Colonic mucosa (tissue), 4 donors: ENCODE results near the gene ELL. TPM values are rescaled to one million over a fixed set of nuclear protein-coding genes. Genes with fewer than 3 reads are reported as not detected.

Experiments used
- DNase-seq: peaks from one replicate; pipeline ENCODE4 v3.0.0-alpha.2; 2020
- H3K27ac ChIP-seq: fragments of 200-600 bp; one replicate; pipeline ENCODE4 v1.8.0; 2021
- H3K27me3 ChIP-seq: fragments of 200-600 bp; one replicate; pipeline ENCODE4 v1.8.0; 2021
- H3K36me3 ChIP-seq: fragments of 200-600 bp; one replicate; pipeline ENCODE4 v1.8.0; 2021
- H3K4me1 ChIP-seq: fragments of 200-600 bp; one replicate; pipeline ENCODE4 v1.8.0; 2021; ENCODE audit warnings: mild to moderate bottlenecking
- H3K4me3 ChIP-seq: fragments of 200-600 bp; one replicate; pipeline ENCODE4 v1.8.0; 2021
- H3K9ac ChIP-seq, 2 donors: one replicate each; pipeline ENCODE4 v1.7.0; 2013; ENCODE audit warnings: control low read depth in 2 of 2, low read depth in 2 of 2, low read length in 2 of 2
- H3K9me3 ChIP-seq: fragments of 200-600 bp; one replicate; pipeline ENCODE4 v1.8.0; 2021
- intact Hi-C: fragments of 100-400 bp; cut with DNase I; formaldehyde crosslinking; loops from one replicate; pipeline ENCODE4 v1.14.1; 2022
- total RNA-seq, 2 donors: library from RNA; stranded (reverse); fragmentation: NEBNext Ultra II Directional in 1 of 2; extraction: Animal tissue kit (Norgen Biotek cat#: 25700) in 1 of 2; gene quantifications; one replicate each; pipeline ENCODE4 v1.2.1, GENCODE V29; 2021
- TF ChIP-seq, protein P1 (sequence below): fragments of 200-600 bp; IDR thresholded peaks from one replicate; pipeline ENCODE4 v1.8.0; 2022; ENCODE audit warnings: antibody characterized with exemption, mild to moderate bottlenecking
- donor health status: healthy.
- donor health status: DM: no; HTN: no; CAD: no.
- donor health status: DM: no; HTN: no; CAD: no.

The ELL gene
- total RNA-seq, 2 donors from 2014 or later: 16.3 to 18.6 TPM

- no peaks in the 10 kb centered on the region for H3K9me3 ChIP-seq
- no peak for DNase-seq
- no peak overlapping the region for H3K27ac ChIP-seq
- H3K27me3 ChIP-seq: no peaks in the 10 kb centered on the region
- H3K9ac ChIP-seq: no peak overlapping the region
- no peaks in the 10 kb centered on the region for H3K36me3 ChIP-seq
- TF ChIP-seq, protein P1, sequence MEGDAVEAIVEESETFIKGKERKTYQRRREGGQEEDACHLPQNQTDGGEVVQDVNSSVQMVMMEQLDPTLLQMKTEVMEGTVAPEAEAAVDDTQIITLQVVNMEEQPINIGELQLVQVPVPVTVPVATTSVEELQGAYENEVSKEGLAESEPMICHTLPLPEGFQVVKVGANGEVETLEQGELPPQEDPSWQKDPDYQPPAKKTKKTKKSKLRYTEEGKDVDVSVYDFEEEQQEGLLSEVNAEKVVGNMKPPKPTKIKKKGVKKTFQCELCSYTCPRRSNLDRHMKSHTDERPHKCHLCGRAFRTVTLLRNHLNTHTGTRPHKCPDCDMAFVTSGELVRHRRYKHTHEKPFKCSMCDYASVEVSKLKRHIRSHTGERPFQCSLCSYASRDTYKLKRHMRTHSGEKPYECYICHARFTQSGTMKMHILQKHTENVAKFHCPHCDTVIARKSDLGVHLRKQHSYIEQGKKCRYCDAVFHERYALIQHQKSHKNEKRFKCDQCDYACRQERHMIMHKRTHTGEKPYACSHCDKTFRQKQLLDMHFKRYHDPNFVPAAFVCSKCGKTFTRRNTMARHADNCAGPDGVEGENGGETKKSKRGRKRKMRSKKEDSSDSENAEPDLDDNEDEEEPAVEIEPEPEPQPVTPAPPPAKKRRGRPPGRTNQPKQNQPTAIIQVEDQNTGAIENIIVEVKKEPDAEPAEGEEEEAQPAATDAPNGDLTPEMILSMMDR: no peak
- H3K4me1 ChIP-seq: peaks cover 6% of the 10 kb centered on the region
- no peak overlapping the region for H3K4me3 ChIP-seq
- intact Hi-C loops: no loop called here
Observed at GRCh38 chr19:18444513-18444912, 77.4 kb downstream of the ELL start.

DNA sequence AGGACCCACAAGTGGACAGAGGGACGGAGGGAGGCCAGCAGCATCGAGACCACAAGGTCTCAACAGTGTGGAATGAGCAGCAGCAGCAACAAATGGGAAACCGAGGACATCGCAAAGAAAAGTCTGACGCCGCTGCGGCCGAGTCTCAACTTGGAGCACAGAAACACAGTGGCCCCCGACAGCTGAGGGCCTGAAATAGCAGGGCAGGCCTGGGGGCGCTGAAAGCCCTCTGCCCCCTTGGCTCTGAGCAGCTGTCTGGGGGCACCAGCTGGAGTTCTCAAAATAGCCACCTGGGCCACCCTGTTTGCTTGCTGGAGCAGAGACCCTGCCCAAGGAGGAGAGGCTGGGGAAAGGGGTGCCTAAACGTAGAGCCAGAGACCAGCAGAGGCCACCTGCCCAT is 78.0 kb downstream of the ELL start:
- no peak overlapping the region for H3K9ac ChIP-seq
- TF ChIP-seq, protein P1: no peak
- H3K4me3 ChIP-seq: no peak overlapping the region
- no peak overlapping the region for H3K27ac ChIP-seq
- DNase-seq: no peak
- no peaks in the 10 kb centered on the region for H3K27me3 ChIP-seq
- H3K9me3 ChIP-seq: no peaks in the 10 kb centered on the region
- no peaks in the 10 kb centered on the region for H3K36me3 ChIP-seq
- peaks cover 6% of the 10 kb centered on the region for H3K4me1 ChIP-seq
- intact Hi-C loops: no loop called here

DNA sequence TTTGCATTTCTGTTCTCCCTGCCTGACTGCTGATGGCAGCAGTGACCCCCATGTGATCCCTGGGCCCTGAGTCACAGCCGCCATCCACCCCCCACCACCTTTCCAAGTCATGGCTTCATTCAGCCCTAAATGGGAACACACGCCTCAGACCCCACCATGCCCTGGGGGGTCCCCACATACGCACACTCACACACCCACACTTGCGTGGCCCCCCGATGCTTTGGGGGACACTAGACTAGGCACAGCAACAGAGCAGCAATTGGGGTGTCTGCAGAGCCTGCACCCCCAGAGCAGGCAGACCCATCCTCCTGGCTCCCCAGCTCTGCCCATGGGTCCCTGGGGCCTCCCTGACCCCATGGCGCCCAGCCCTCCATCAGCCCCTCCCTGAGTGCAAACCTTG is 78.5 kb downstream of the ELL start:
- no peak for DNase-seq
- no peak overlapping the region for H3K27ac ChIP-seq
- no peaks in the 10 kb centered on the region for H3K36me3 ChIP-seq
- TF ChIP-seq, protein P1: no peak
- peaks cover 8% of the 10 kb centered on the region for H3K4me1 ChIP-seq
- no peak overlapping the region for H3K4me3 ChIP-seq
- no peaks in the 10 kb centered on the region for H3K9me3 ChIP-seq
- no peak overlapping the region for H3K9ac ChIP-seq
- intact Hi-C loops: no loop called here
- no peaks in the 10 kb centered on the region for H3K27me3 ChIP-seq

GRCh38 chr19:18442941-18443340 is 78.9 kb downstream of the ELL start:
- TF ChIP-seq, protein P1: no peak
- Histone ChIP-seq H3K27me3 (no peaks in the 10 kb centered on the region), H3K36me3 (no peaks in the 10 kb centered on the region), H3K9me3 (no peaks in the 10 kb centered on the region), H3K4me1 (peaks cover 11% of the 10 kb centered on the region), H3K27ac (no peak overlapping the region), H3K9ac (no peak overlapping the region), H3K4me3 (no peak overlapping the region)
- intact Hi-C loops: no loop called here
- DNase-seq: no peak

GRCh38 chr19:18441804-18442788 is 79.8 kb downstream of the ELL start:
- no peak for DNase-seq
- H3K27ac ChIP-seq: no peak overlapping the region
- intact Hi-C loops: no loop called here
- no peaks in the 10 kb centered on the region for H3K36me3 ChIP-seq
- TF ChIP-seq, protein P1: no peak
- no peaks in the 10 kb centered on the region for H3K9me3 ChIP-seq
- H3K9ac ChIP-seq: no peak overlapping the region
- H3K4me1 ChIP-seq: peaks cover 11% of the 10 kb centered on the region
- H3K4me3 ChIP-seq: no peak overlapping the region
- H3K27me3 ChIP-seq: no peaks in the 10 kb centered on the region
